Spleen (tissue), 7 donors: Measurements from ENCODE around the gene RPS6KC1.

Experiments used
- POLR2A ChIP-seq, 3 donors: fragments of 450-650 bp; IDR thresholded peaks; one replicate each; pipeline ENCODE4 v1.5.1; 2017; ENCODE audit warnings: antibody characterized with exemption in 3 of 3, mild to moderate bottlenecking in 1 of 3
- TF ChIP-seq, protein P1 (sequence below), 11 experiments: fragments of 200-600 bp in 7 of 11; fragments of 450-650 bp in 4 of 11; sonication (generic) in 4 of 11; IDR thresholded peaks in 8 of 11; conservative IDR thresholded peaks in 3 of 11; 1 replicate in 7 of 11; 2 replicates in 4 of 11; pipeline versions ENCODE4 v1.4.0 to v1.8.0; 2016 to 2021; ENCODE audit warnings: antibody characterized with exemption in 11 of 11, inconsistent platforms in 4 of 11, mild to moderate bottlenecking in 1 of 11
- donor health status: DM: no; HTN: no; CAD: no; lungs with moderate emphysema.
- donor health status: DM: no; HTN: no; CAD: no.
- donor health status: DM: no; HTN: no; CAD: no.

DNA sequence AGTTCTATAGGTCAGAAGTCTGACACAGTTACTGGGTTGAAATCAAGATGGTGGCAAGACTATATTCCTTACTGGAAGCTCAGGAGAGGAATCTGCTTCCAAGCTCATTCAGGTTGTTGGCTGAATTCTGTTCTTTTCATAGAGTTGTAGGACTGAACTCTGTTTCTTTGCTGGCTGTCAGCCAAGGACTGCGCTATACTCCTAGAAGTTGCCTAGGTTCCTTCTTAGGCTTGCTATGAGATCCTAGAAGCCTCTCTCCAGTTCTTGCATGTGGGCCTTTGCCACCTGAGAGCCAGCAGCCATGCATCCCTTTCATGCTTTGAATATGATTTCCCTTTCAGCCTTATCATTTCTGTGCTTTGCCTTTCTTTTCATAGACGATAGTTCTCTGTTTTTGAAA lies 176.4 kb downstream of the RPS6KC1 start:
- TF ChIP-seq, protein P1, sequence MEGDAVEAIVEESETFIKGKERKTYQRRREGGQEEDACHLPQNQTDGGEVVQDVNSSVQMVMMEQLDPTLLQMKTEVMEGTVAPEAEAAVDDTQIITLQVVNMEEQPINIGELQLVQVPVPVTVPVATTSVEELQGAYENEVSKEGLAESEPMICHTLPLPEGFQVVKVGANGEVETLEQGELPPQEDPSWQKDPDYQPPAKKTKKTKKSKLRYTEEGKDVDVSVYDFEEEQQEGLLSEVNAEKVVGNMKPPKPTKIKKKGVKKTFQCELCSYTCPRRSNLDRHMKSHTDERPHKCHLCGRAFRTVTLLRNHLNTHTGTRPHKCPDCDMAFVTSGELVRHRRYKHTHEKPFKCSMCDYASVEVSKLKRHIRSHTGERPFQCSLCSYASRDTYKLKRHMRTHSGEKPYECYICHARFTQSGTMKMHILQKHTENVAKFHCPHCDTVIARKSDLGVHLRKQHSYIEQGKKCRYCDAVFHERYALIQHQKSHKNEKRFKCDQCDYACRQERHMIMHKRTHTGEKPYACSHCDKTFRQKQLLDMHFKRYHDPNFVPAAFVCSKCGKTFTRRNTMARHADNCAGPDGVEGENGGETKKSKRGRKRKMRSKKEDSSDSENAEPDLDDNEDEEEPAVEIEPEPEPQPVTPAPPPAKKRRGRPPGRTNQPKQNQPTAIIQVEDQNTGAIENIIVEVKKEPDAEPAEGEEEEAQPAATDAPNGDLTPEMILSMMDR (IDR thresholded peaks at IDR 0.05 in 8 of 11, conservative IDR thresholded peaks at IDR 0.05 in 3 of 11): no peak
- TF ChIP-seq POLR2A (IDR thresholded peaks at IDR 0.05): no peak
